Ureter (tissue), 1 donor: ENCODE data around the gene CMTM5. TPM values are rescaled to one million over a fixed set of nuclear protein-coding genes. Genes with fewer than 3 reads are reported as not detected.

Experiments used
- DNase-seq: peaks from one replicate; pipeline ENCODE4 v3.0.0-alpha.2; 2020; ENCODE audit warnings: low spot score
- total RNA-seq: library from RNA; stranded (reverse); gene quantifications from one replicate; pipeline ENCODE4 v1.2.4, GENCODE V29; 2023
- donor health status: DM: yes; HTN: yes; CAD: no.

The CMTM5 gene
- total RNA-seq, 1 donor from 2014 or later: 1.1 TPM

- no peak for DNase-seq
Observed at GRCh38 chr14:23358042-23358441, 18.8 kb upstream of the CMTM5 start.

- DNase-seq: no peak
Observed at GRCh38 chr14:23358553-23359166, 18.2 kb upstream of the CMTM5 start.

GRCh38 chr14:23359167-23359626, 17.6 kb upstream of the CMTM5 start:
- no peak for DNase-seq

- DNase-seq: no peak
Observed at GRCh38 chr14:23359722-23360447, 17.0 kb upstream of the CMTM5 start.

- no peak for DNase-seq
Observed at GRCh38 chr14:23360496-23360895, 16.4 kb upstream of the CMTM5 start.

- no peak for DNase-seq
Observed at GRCh38 chr14:23361320-23361719, 15.5 kb upstream of the CMTM5 start.

GRCh38 chr14:23361763-23362162, 15.1 kb upstream of the CMTM5 start:
- DNase-seq: no peak

- no peak for DNase-seq
Observed at GRCh38 chr14:23362200-23362599, 14.6 kb upstream of the CMTM5 start.

GRCh38 chr14:23364164-23365035, 12.4 kb upstream of the CMTM5 start:
- DNase-seq: peak; percentile 63

- DNase-seq: peak; percentile 70
Observed at GRCh38 chr14:23365036-23365731, 11.7 kb upstream of the CMTM5 start, which contains the start of gene EFS. TSS of gene EFS (minus strand) at chr14:23365172. CDS start at chr14:23365025, 147 bp downstream.

GRCh38 chr14:23365732-23366425, 11.0 kb upstream of the CMTM5 start:
- peak; percentile 82 for DNase-seq

GRCh38 chr14:23366426-23366921, 10.4 kb upstream of the CMTM5 start:
- DNase-seq: peak; percentile 74

- no peak for DNase-seq
Observed at GRCh38 chr14:23370221-23370620, 6.6 kb upstream of the CMTM5 start.

- no peak for DNase-seq
Observed at GRCh38 chr14:23371865-23372264, 5.0 kb upstream of the CMTM5 start.

GRCh38 chr14:23372509-23372908, 4.3 kb upstream of the CMTM5 start, which contains the start of gene IL25:
TSS of gene IL25 (plus strand) at chr14:23372809.
- no peak for DNase-seq

- no peak for DNase-seq
Observed at GRCh38 chr14:23373041-23373440, 3.8 kb upstream of the CMTM5 start.

GRCh38 chr14:23375527-23376251, 1.2 kb upstream of the CMTM5 start:
- DNase-seq: no peak

- no peak for DNase-seq
Observed at GRCh38 chr14:23377198-23377550, 328 bp downstream of the CMTM5 start.

- DNase-seq: no peak
Observed at GRCh38 chr14:23377573-23378563, 1.0 kb downstream of the CMTM5 start.
